Testis (tissue), 3 donors: ENCODE data around the gene DYRK1A. TPM values are rescaled to one million over a fixed set of nuclear protein-coding genes. Genes with fewer than 3 reads are reported as not detected.
"Not testable (repeated sequence)": the region's sequence is repeated elsewhere in the genome, so short reads cannot be mapped to it uniquely, and the experiment has no call there.

Experiments used
- DNase-seq: peaks from one replicate; pipeline ENCODE4 v3.0.0-alpha.2; 2019
- H3K27ac ChIP-seq, 2 donors: fragments of 200-600 bp; sonication (generic); one replicate each; pipeline ENCODE4 v1.5.1; 2019
- H3K27me3 ChIP-seq: fragments of 200-600 bp; sonication (generic); one replicate; pipeline ENCODE4 v1.5.1; 2019
- H3K36me3 ChIP-seq: fragments of 200-600 bp; sonication (generic); one replicate; pipeline ENCODE4 v1.5.1; 2017; ENCODE audit warnings: low read depth; ENCODE audit errors: missing control alignments
- H3K4me1 ChIP-seq: fragments of 200-600 bp; sonication (generic); one replicate; pipeline ENCODE4 v1.5.1; 2019
- H3K4me3 ChIP-seq, 2 donors: fragments of 200-600 bp; sonication (generic); one replicate each; pipeline ENCODE4 v1.5.1; 2017 to 2019
- H3K9me3 ChIP-seq: fragments of 200-600 bp; sonication (generic); one replicate; pipeline ENCODE4 v1.5.1; 2017
- POLR2A ChIP-seq: fragments of 450-650 bp; IDR thresholded peaks from one replicate; pipeline ENCODE4 v1.6.1; 2017; ENCODE audit warnings: antibody characterized with exemption, mild to moderate bottlenecking, moderate library complexity
- WGBS, 2 donors: methylation state at CpG; one replicate each; pipeline ENCODE4 v1.1.5; 2018; 5-methylcytosine and 5-hydroxymethylcytosine counted together
- intact Hi-C: fragments of 100-400 bp; cut with DNase I; formaldehyde crosslinking; loops from one replicate; pipeline ENCODE4 v1.15.1; 2023; ENCODE audit warnings: low total_unique reads
- polyA plus RNA-seq: library from polyadenylated mRNA; stranded (reverse); fragments of 350-450 nt; fragmentation: Illumina TruSeq; extraction: RNeasy Lipid Tissue Mini Kit (QIAGEN cat#74804); gene quantifications from one replicate; pipeline ENCODE4 v1.2.3, GENCODE V29; 2014; ENCODE audit warnings: low read depth, low replicate concordance; ENCODE audit not compliant: insufficient read depth
- total RNA-seq, 2 donors: library from RNA; depleted of rRNA; stranded (reverse); fragments of >200 nt; gene quantifications; one replicate each; pipeline ENCODE4 v1.2.3, GENCODE V29; 2016
- TF ChIP-seq, protein P1 (sequence below), 3 experiments: fragments of 450-650 bp in 2 of 3; fragments of 200-600 bp in 1 of 3; sonication (generic) in 1 of 3; IDR thresholded peaks; one replicate each; pipeline ENCODE4 v1.5.1; 2016 to 2019; ENCODE audit warnings: antibody characterized with exemption in 3 of 3, mild to moderate bottlenecking in 2 of 3, moderate library complexity in 1 of 3

DYRK1A gene
- total and polyA plus RNA-seq, 3 donors from 2014 or later = 68.6 to 166 (median 141) TPM

DNA sequence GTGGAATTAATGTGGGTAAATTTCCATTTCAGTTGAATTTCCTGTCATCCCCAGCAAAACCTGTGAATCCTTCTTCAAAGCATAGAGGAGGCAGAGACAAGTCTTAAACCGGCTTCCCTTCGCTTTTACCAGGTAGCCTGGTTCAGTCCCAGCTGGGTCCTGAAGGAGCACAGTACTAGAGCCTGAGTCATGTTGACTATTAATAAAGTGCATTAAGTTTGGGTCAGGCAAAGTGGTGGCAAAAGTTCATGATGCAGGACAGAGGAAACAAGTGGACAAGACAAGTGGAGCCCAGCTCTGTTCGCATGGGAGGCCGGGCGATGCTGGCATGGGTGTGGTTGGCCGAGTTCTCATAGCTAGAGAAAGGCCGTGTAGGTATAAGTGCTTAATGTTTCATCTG is 150.4 kb downstream of the DYRK1A start:
- Histone ChIP-seq H3K4me1 (peaks cover 7% of the 10 kb centered on the region), H3K4me3 (no peak overlapping the region), H3K27me3 (no peaks in the 10 kb centered on the region), H3K27ac (no peak overlapping the region), H3K9me3 (no peaks in the 10 kb centered on the region), H3K36me3 (no peaks in the 10 kb centered on the region)
- 95% methylated on average over 7 of the region's 7 CpGs for WGBS, 2 donors
- TF ChIP-seq POLR2A = no peak
- TF ChIP-seq, protein P1, sequence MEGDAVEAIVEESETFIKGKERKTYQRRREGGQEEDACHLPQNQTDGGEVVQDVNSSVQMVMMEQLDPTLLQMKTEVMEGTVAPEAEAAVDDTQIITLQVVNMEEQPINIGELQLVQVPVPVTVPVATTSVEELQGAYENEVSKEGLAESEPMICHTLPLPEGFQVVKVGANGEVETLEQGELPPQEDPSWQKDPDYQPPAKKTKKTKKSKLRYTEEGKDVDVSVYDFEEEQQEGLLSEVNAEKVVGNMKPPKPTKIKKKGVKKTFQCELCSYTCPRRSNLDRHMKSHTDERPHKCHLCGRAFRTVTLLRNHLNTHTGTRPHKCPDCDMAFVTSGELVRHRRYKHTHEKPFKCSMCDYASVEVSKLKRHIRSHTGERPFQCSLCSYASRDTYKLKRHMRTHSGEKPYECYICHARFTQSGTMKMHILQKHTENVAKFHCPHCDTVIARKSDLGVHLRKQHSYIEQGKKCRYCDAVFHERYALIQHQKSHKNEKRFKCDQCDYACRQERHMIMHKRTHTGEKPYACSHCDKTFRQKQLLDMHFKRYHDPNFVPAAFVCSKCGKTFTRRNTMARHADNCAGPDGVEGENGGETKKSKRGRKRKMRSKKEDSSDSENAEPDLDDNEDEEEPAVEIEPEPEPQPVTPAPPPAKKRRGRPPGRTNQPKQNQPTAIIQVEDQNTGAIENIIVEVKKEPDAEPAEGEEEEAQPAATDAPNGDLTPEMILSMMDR (IDR thresholded peaks at IDR 0.05) = no peak
- no peak for DNase-seq
- intact Hi-C loops = no loop called here

DNA sequence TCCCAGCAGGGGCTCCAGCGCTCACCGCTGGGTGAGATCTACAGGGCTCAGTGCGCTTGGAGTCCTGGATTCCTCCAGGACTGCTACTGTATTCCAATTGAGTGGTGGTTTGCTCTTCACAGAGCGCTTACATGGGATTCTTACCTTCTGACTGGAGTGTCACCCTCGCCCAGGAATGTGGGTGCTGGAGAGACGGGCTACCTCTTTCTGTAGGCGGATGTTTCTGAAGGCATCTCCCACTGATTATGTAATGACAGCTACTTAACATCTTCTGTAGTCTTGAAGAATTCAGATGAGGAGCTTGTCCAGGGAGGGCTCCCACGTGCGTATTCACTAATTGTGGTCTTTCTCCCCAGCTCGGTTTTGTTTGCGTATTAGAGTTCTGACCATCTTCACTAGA is 154.2 kb downstream of the DYRK1A start:
- intact Hi-C loops = no loop called here
- H3K9me3 ChIP-seq = no peaks in the 10 kb centered on the region
- no peak overlapping the region for H3K27ac ChIP-seq
- TF ChIP-seq, protein P1 (IDR thresholded peaks at IDR 0.05) = no peak
- TF ChIP-seq POLR2A = no peak
- no peak for DNase-seq
- 54 to 73% methylated on average over 11 of the region's 11 CpGs for WGBS, 2 donors
- no peak overlapping the region for H3K4me3 ChIP-seq
- no peaks in the 10 kb centered on the region for H3K36me3 ChIP-seq
- no peaks in the 10 kb centered on the region for H3K27me3 ChIP-seq
- peaks cover 7% of the 10 kb centered on the region for H3K4me1 ChIP-seq

DNA sequence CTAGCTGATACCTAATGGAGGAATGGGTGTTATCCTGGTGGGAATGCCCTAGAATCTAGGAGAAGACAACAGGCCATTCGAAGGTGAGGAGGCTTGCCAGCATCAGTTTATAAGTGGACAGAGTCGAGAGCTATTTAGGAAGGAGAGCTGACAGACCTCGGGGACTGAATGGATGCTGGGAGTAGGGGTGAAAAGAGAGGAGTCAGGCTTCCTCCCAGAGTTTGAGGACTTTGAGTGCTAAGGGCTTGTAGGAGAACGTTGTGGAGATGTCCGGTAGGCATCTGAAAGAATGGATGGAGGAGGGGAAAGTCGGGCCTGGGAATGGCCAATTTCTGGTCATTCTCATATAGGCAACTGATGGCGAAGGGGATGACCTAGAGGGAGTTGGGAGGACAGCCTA is 155.1 kb downstream of the DYRK1A start:
- TF ChIP-seq, protein P1 (IDR thresholded peaks at IDR 0.05) = no peak
- no peak for TF ChIP-seq POLR2A
- no peak overlapping the region for H3K27ac ChIP-seq
- DNase-seq = no peak
- no peaks in the 10 kb centered on the region for H3K9me3 ChIP-seq
- no peaks in the 10 kb centered on the region for H3K36me3 ChIP-seq
- peaks cover 7% of the 10 kb centered on the region for H3K4me1 ChIP-seq
- 71 to 79% methylated on average over 7 of the region's 7 CpGs for WGBS, 2 donors
- no peaks in the 10 kb centered on the region for H3K27me3 ChIP-seq
- H3K4me3 ChIP-seq = no peak overlapping the region
- intact Hi-C loops = no loop called here

DNA sequence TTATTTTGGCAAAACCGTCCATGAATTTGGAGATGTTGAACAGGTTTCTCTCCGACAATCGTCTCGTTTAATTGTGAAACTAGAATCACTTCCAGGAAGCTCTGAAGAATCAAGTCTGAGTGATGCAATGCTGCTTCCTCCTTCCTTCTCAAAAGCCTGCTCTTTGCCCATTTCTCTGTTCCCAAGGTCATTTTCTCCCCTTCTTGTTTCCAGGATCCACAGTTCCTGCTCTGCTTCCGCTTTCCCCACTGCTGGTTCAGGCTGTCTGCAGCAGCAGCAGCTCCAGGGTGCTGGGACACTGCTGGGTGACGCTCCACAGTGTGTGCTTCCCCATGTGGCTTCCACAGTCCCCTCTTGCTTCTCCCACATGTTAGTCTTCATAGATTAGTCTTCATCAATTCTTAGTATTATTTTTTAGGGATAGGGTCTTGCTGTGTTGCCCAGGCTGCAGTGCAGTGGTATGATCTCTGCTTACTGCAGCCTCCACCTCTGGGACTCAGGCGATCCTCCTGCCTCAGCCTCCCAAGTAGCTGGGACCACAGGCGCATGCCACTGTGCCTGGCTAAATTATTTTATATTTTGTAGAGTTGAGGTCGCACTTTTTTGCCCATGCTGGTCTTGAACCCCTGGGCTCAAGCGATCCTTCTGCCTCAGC is 156.2 kb downstream of the DYRK1A start:
- WGBS, 2 donors = 80 to 84% methylated on average over 10 of the region's 10 CpGs
- intact Hi-C loops = no loop called here
- Histone ChIP-seq H3K36me3 (no peaks in the 10 kb centered on the region), H3K27ac (no peak overlapping the region), H3K9me3 (no peaks in the 10 kb centered on the region), H3K4me1 (peaks cover 7% of the 10 kb centered on the region), H3K27me3 (no peaks in the 10 kb centered on the region), H3K4me3 (no peak overlapping the region)
- DNase-seq = no peak
- no peak for TF ChIP-seq POLR2A
- TF ChIP-seq, protein P1 (IDR thresholded peaks at IDR 0.05) = no peak

DNA sequence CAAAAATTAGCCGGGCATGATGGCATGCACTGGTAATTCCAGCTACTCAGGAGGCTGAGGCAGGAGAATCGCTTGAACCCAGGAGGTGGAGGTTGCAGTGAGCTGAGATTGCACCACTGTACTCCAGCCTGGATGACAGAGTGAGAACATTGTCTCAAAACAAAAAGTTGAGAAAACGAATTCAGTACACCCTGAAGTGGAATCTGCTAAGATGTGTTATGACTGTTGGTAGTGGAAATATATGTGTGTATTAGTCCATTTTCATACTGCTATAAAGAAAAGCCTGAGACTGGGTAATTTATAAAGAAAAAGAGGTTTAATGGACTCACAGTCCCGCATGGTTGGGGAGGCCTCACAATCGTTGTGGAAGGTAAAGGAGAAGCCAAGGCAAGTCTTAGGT is 158.4 kb downstream of the DYRK1A start:
- H3K4me1 ChIP-seq, H3K36me3 ChIP-seq, DNase-seq, H3K9me3 ChIP-seq, H3K27me3 ChIP-seq, intact Hi-C loops, H3K4me3 ChIP-seq, H3K27ac ChIP-seq: not testable (repeated sequence)
- 83 to 89% methylated on average over 5 of the region's 5 CpGs for WGBS, 2 donors
